HepG2 (cell line): Measurements from ENCODE around the gene FRMPD3. TPM values are rescaled to one million over a fixed set of nuclear protein-coding genes. Genes with fewer than 3 reads are reported as not detected.

Experiments used
- ATAC-seq: fragments of 200-7000 bp; cut with Tn5 transposase; 3 replicates; pipeline ENCODE4 v1.9.1; 2020; ENCODE audit warnings: mild to moderate bottlenecking, moderate library complexity
- BruUV-seq: library from RNA; stranded (reverse); fragments of 400-500 nt; replicated peaks from 2 replicates; lab custom pipeline; 2021; lab: Mats Ljungman, UMichigan
- CTCF ChIA-PET: fragments of 300-600 bp; formaldehyde crosslinking; extraction: SDS; loops from one replicate; lab custom pipeline; 2021; ENCODE audit warnings: low total read pairs, inconsistent platforms, low intra/inter-chr PET ratio; lab: Yijun Ruan, JAX
- POLR2A ChIA-PET: fragments of 350-600 bp; sonication (Branson Sonifier 250); formaldehyde crosslinking; loops from one replicate; lab custom pipeline; 2020; ENCODE audit warnings: antibody characterized with exemption, inconsistent platforms; lab: Yijun Ruan, JAX
- DNase-seq: peaks from one replicate; pipeline ENCODE4 v3.0.0-alpha.2; 2015; ENCODE audit warnings: low spot score
- FAIRE-seq: peaks from 3 replicates; lab custom pipeline; 2011; peaks lifted over from hg19 to GRCh38; lab: Jason Lieb, UNC
- H2AFZ ChIP-seq: one replicate; pipeline ENCODE4 v1.6.1; 2011; ENCODE audit warnings: low read length, inconsistent platforms
- H3K27ac ChIP-seq: fragments of 300-600 bp; 3 replicates; pipeline ENCODE4 v1.8.0; 2011; ENCODE audit warnings: mixed run types, mild to moderate bottlenecking, mixed read lengths, low read length, inconsistent platforms; ENCODE audit not compliant: insufficient read depth; ENCODE audit errors: extremely low read length
- H3K27me3 ChIP-seq, 2 experiments: fragments of 200-600 bp in 1 of 2; 2 replicates in 1 of 2; 3 replicates in 1 of 2; pipeline versions ENCODE4 v1.6.0 to v1.8.0; 2011; ENCODE audit warnings: low read length in 2 of 2, mild to moderate bottlenecking in 2 of 2, moderate library complexity in 2 of 2, inconsistent platforms in 1 of 2; ENCODE audit not compliant: insufficient read depth in 2 of 2, control insufficient read depth in 1 of 2
- H3K36me3 ChIP-seq, 2 experiments: fragments of 200-600 bp in 1 of 2; replicated peaks in 1 of 2; 2 replicates in 1 of 2; 3 replicates in 1 of 2; pipeline versions ENCODE4 v1.5.1 to v1.8.0; 2011; ENCODE audit warnings: low read length in 2 of 2, inconsistent platforms in 1 of 2; ENCODE audit not compliant: insufficient read depth in 2 of 2, control insufficient read depth in 1 of 2
- H3K4me1 ChIP-seq: 2 replicates; pipeline ENCODE4 v1.5.1; 2012; ENCODE audit warnings: low read length, inconsistent platforms; ENCODE audit not compliant: insufficient read depth
- H3K4me2 ChIP-seq: 2 replicates; pipeline ENCODE4 v1.6.0; 2011; ENCODE audit warnings: low read depth, low read length, inconsistent platforms
- H3K4me3 ChIP-seq, 3 experiments: fragments of 200-600 bp in 1 of 3; sonication (generic), shearing (Covaris generic) in 1 of 3; replicated peaks in 1 of 3; 2 replicates each; pipeline ENCODE4 v1.5.1; 2011 to 2016; ENCODE audit warnings: low read length in 3 of 3, inconsistent platforms in 2 of 3, low read depth in 2 of 3, mild to moderate bottlenecking in 2 of 3, control low read depth in 1 of 3, mixed read lengths in 1 of 3; ENCODE audit not compliant: insufficient read depth in 1 of 3
- H3K79me2 ChIP-seq: one replicate; pipeline ENCODE4 v1.6.1; 2011; ENCODE audit warnings: low read length, inconsistent platforms; ENCODE audit not compliant: insufficient read depth
- H3K9ac ChIP-seq: 2 replicates; pipeline ENCODE4 v1.6.0; 2011; ENCODE audit warnings: mild to moderate bottlenecking, low read depth, low read length, inconsistent platforms; ENCODE audit not compliant: insufficient read depth
- H3K9me3 ChIP-seq: 2 replicates; pipeline ENCODE4 v1.5.1; 2012; ENCODE audit warnings: mild to moderate bottlenecking, low read length
- H4K20me1 ChIP-seq: 2 replicates; pipeline ENCODE4 v1.6.0; 2011; ENCODE audit warnings: inconsistent platforms, mild to moderate bottlenecking, low read length, moderate library complexity; ENCODE audit not compliant: insufficient read depth
- CBX2 ChIP-seq, 2 experiments: fragments of 200-600 bp in 1 of 2; sonication (generic); formaldehyde crosslinking in 1 of 2; IDR thresholded peaks; 2 replicates each; pipeline versions ENCODE4 v1.7.0 to v1.8.1; 2018 to 2022; ENCODE audit warnings: low read depth in 2 of 2, low read length in 1 of 2, mild to moderate bottlenecking in 1 of 2, missing genetic modification reagents in 1 of 2
- KLF9 ChIP-seq: IDR thresholded peaks from 2 replicates; pipeline ENCODE4 v1.6.1; 2016; ENCODE audit warnings: low read depth
- SATB2 ChIP-seq: sonication (generic); formaldehyde crosslinking; IDR thresholded peaks from 2 replicates; pipeline ENCODE4 v1.5.0; 2020; ENCODE audit warnings: missing genetic modification reagents
- TFAP4 ChIP-seq: sonication (generic); IDR thresholded peaks from 2 replicates; pipeline ENCODE4 v1.6.1; 2016; ENCODE audit warnings: low read depth, borderline replicate concordance
- YY1 ChIP-seq: IDR thresholded peaks from 2 replicates; pipeline ENCODE4 v1.6.1; 2011; ENCODE audit warnings: low read length, low read depth, moderate library complexity, mild to moderate bottlenecking; ENCODE audit not compliant: insufficient read depth, insufficient replicate concordance
- ZBTB38 ChIP-seq: sonication (generic); formaldehyde crosslinking; IDR thresholded peaks from 2 replicates; pipeline ENCODE4 v1.5.1; 2020; ENCODE audit warnings: mild to moderate bottlenecking, missing genetic modification reagents
- ZNF496 ChIP-seq: sonication (generic); formaldehyde crosslinking; IDR thresholded peaks from 2 replicates; pipeline ENCODE4 v1.8.1; 2023; ENCODE audit warnings: mild to moderate bottlenecking, moderate library complexity, missing genetic modification reagents; ENCODE audit not compliant: insufficient replicate concordance
- ZNF546 ChIP-seq: sonication (generic); formaldehyde crosslinking; conservative IDR thresholded peaks from 2 replicates; pipeline ENCODE4 v1.8.1; 2023; ENCODE audit warnings: mild to moderate bottlenecking, missing genetic modification reagents
- ZNF558 ChIP-seq: sonication (generic); formaldehyde crosslinking; IDR thresholded peaks from 2 replicates; pipeline ENCODE4 v1.9.0; 2022; ENCODE audit warnings: mild to moderate bottlenecking, missing genetic modification reagents, borderline replicate concordance
- ZNF607 ChIP-seq: sonication (generic); formaldehyde crosslinking; IDR thresholded peaks from 2 replicates; pipeline ENCODE4 v1.5.1; 2020; ENCODE audit warnings: missing genetic modification reagents, mild to moderate bottlenecking, borderline replicate concordance
- ZNF639 ChIP-seq: conservative IDR thresholded peaks from 2 replicates; pipeline ENCODE4 v1.6.1; 2018; ENCODE audit warnings: missing genetic modification reagents
- WGBS: methylation state at CpG from one replicate; pipeline ENCODE4 v1.1.6; 2017; ENCODE audit warnings: low lambda C conversion rate; 5-methylcytosine and 5-hydroxymethylcytosine counted together
- in situ Hi-C: cut with HindIII; loops from 2 replicates; pipeline ENCODE4 v1.10.0; 2017; ENCODE audit warnings: low pct_unique_long_range_greater_than_20kb; ENCODE audit not compliant: extremely low pct_ligation_motif_present
- intact Hi-C: fragments of 100-400 bp; cut with micrococcal nuclease; formaldehyde crosslinking; loops from one replicate; pipeline ENCODE4 v1.10.0; 2022; ENCODE audit not compliant: unreplicated experiment
- polyA plus RNA-seq, 8 experiments: library from polyadenylated mRNA; depleted of rRNA in 3 of 8; stranded (reverse) in 7 of 8; unstranded in 1 of 8; fragments of >200 nt; fragmentation: Illumina TruSeq in 4 of 8; extraction: Trizol in 4 of 8; gene quantifications; 2 replicates each; pipeline versions ENCODE4 v1.2.1 to v1.2.3, GENCODE V29; 2011 to 2016; ENCODE audit warnings: low read depth in 4 of 8, missing spikeins in 1 of 8, mixed read lengths in 1 of 8; ENCODE audit not compliant: insufficient read depth in 1 of 8
- total RNA-seq, 5 experiments: library from RNA; depleted of rRNA; stranded (reverse); fragments of >200 nt; fragmentation: Illumina TruSeq; extraction: Trizol; gene quantifications; 2 replicates each; pipeline ENCODE4 v1.2.3, GENCODE V29; 2016; ENCODE audit warnings: low read depth in 1 of 5

Gene FRMPD3
- total and polyA plus RNA-seq, 2 of the 13 experiments (the other 11 are each of a cell fraction or from before 2014, with no cell fraction given): not detected

- no peak for TF ChIP-seq ZNF607 (CRISPR knock-in tag)
- TF ChIP-seq ZNF558 (CRISPR knock-in tag): no peak
- no peak for TF ChIP-seq ZNF546 (CRISPR knock-in tag)
- TF ChIP-seq KLF9: no peak
Measured at GRCh38 chrX:107482046-107482445, 32.6 kb downstream of the FRMPD3 start (continued).

GRCh38 chrX:107484002-107484726 is 34.7 kb downstream of the FRMPD3 start:
- FAIRE-seq (no peak), DNase-seq (no peak), ATAC-seq (no peak)
- no peak overlapping the region for H3K27ac ChIP-seq
- TF ChIP-seq ZBTB38 (no peak), ZNF607 (CRISPR knock-in tag) (no peak), YY1 (no peak), CBX2 (IDR thresholded peaks at IDR 0.05; ENCODE audit: low read depth, low read length) (no peak), CBX2 (CRISPR knock-in tag; IDR thresholded peaks at IDR 0.05; ENCODE audit: low read depth) (no peak), TFAP4 (no peak), SATB2 (CRISPR knock-in tag) (no peak), ZNF496 (no peak), ZNF639 (CRISPR knock-in tag) (no peak)
- H3K4me2 ChIP-seq: no peak overlapping the region
- BruUV-seq: no TSS peak
- H3K9me3 ChIP-seq: no peaks in the 10 kb centered on the region
- no peak overlapping the region for H2AFZ ChIP-seq
- CTCF ChIA-PET: no interaction called here
- in situ Hi-C loops (no loop called here), intact Hi-C loops (no loop called here)
- H3K9ac ChIP-seq: no peak overlapping the region
- H3K4me1 ChIP-seq: no peaks in the 10 kb centered on the region
- no peaks in the 10 kb centered on the region for H4K20me1 ChIP-seq
- POLR2A ChIA-PET: no interaction called here
- 4% methylated on average over 4 of the region's 8 CpGs for WGBS
- no peak overlapping the region for H3K4me3 ChIP-seq
- H3K79me2 ChIP-seq: no peaks in the 10 kb centered on the region
- no peaks in the 10 kb centered on the region for H3K27me3 ChIP-seq
- H3K36me3 ChIP-seq: no peaks in the 10 kb centered on the region
